SK-N-SH (cell line): Measurements from ENCODE around the gene CRYBG2.

Experiments used
- EP300 ChIP-seq, 2 experiments: IDR thresholded peaks; 2 replicates each; pipeline versions ENCODE4 v1.4.0 to v1.6.1; 2012; ENCODE audit warnings: borderline replicate concordance in 1 of 2, low read depth in 1 of 2, low read length in 1 of 2
- FOSL2 ChIP-seq: IDR thresholded peaks from 2 replicates; pipeline ENCODE4 v1.4.0; 2012; ENCODE audit warnings: low read depth, mild to moderate bottlenecking, moderate library complexity, borderline replicate concordance
- FOXM1 ChIP-seq: IDR thresholded peaks from 2 replicates; pipeline ENCODE4 v1.4.0; 2012; ENCODE audit warnings: low read depth, mild to moderate bottlenecking
- GABPA ChIP-seq: IDR thresholded peaks from 2 replicates; pipeline ENCODE4 v1.4.0; 2012; ENCODE audit warnings: low read depth, mild to moderate bottlenecking
- GATA2 ChIP-seq: sonication (generic); formaldehyde crosslinking; IDR thresholded peaks from 2 replicates; pipeline ENCODE4 v1.5.0; 2020; ENCODE audit warnings: mild to moderate bottlenecking, missing genetic modification reagents
- POLR2AphosphoS5 ChIP-seq: IDR thresholded peaks from 2 replicates; pipeline ENCODE4 v1.6.1; 2012; ENCODE audit warnings: low read depth, low read length
- RCOR1 ChIP-seq: fragments of 150-350 bp; IDR thresholded peaks from 2 replicates; pipeline ENCODE4 v1.6.1; 2017; ENCODE audit warnings: antibody characterized with exemption, low read length
- RFX5 ChIP-seq: IDR thresholded peaks from 2 replicates; pipeline ENCODE4 v1.6.1; 2012; ENCODE audit warnings: mild to moderate bottlenecking, improper control_type of control experiment, low read length
- RXRA ChIP-seq: IDR thresholded peaks from 2 replicates; pipeline ENCODE4 v1.4.0; 2012; ENCODE audit warnings: low read depth, mild to moderate bottlenecking, borderline replicate concordance
- TAF1 ChIP-seq: IDR thresholded peaks from 2 replicates; pipeline ENCODE4 v1.6.1; 2012; ENCODE audit warnings: low read depth, mild to moderate bottlenecking, low read length, moderate library complexity, borderline replicate concordance
- TF ChIP-seq, protein P1 (sequence below): fragments of 200-600 bp; sonication (generic); IDR thresholded peaks from 2 replicates; pipeline ENCODE4 v1.6.1; 2017; ENCODE audit warnings: antibody characterized with exemption, mild to moderate bottlenecking, moderate library complexity
- TF ChIP-seq, protein P2 (sequence below): fragments of 150-350 bp; IDR thresholded peaks from 2 replicates; pipeline ENCODE4 v1.6.1; 2017; ENCODE audit warnings: antibody characterized with exemption, low read length, low read depth, borderline replicate concordance
- TF ChIP-seq, protein P3 (sequence below): IDR thresholded peaks from 2 replicates; pipeline ENCODE4 v1.4.0; 2012; ENCODE audit warnings: low read depth, borderline replicate concordance
- TF ChIP-seq, protein P4 (sequence below): IDR thresholded peaks from 2 replicates; pipeline ENCODE4 v1.4.0; 2012; ENCODE audit warnings: low read depth

DNA sequence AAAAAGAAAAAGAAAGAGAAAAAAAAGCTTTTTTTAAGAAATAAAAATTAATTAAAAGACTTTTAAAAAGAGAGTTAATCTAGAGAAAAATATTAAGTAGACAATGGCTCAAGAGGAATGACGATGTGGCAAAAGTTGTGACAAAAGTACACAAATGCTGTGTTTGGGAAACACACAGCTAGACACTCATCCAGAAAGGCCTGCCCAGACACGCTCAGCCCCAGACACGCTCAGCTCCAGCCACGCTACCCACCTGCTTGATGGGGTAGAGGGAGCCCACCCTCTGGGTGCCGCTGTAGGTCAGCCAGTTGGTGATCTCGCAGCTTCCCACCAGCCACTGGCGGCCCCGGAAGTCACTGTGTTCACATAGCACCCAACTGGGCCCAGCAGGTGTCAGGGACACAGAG is 26.0 kb downstream of the CRYBG2 start:
- TF ChIP-seq TAF1 (no peak), EP300 (IDR thresholded peaks at IDR 0.05; ENCODE audit: borderline replicate concordance in 1 of 2, low read depth in 1 of 2, low read length in 1 of 2) (no peak), POLR2AphosphoS5 (no peak), GABPA (no peak), FOXM1 (no peak), RCOR1 (no peak), RXRA (no peak), FOSL2 (no peak), RFX5 (no peak), GATA2 (no peak)
- TF ChIP-seq, protein P1, sequence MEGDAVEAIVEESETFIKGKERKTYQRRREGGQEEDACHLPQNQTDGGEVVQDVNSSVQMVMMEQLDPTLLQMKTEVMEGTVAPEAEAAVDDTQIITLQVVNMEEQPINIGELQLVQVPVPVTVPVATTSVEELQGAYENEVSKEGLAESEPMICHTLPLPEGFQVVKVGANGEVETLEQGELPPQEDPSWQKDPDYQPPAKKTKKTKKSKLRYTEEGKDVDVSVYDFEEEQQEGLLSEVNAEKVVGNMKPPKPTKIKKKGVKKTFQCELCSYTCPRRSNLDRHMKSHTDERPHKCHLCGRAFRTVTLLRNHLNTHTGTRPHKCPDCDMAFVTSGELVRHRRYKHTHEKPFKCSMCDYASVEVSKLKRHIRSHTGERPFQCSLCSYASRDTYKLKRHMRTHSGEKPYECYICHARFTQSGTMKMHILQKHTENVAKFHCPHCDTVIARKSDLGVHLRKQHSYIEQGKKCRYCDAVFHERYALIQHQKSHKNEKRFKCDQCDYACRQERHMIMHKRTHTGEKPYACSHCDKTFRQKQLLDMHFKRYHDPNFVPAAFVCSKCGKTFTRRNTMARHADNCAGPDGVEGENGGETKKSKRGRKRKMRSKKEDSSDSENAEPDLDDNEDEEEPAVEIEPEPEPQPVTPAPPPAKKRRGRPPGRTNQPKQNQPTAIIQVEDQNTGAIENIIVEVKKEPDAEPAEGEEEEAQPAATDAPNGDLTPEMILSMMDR, result no peak
- TF ChIP-seq, protein P2, sequence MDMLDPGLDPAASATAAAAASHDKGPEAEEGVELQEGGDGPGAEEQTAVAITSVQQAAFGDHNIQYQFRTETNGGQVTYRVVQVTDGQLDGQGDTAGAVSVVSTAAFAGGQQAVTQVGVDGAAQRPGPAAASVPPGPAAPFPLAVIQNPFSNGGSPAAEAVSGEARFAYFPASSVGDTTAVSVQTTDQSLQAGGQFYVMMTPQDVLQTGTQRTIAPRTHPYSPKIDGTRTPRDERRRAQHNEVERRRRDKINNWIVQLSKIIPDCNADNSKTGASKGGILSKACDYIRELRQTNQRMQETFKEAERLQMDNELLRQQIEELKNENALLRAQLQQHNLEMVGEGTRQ, result no peak
- TF ChIP-seq, protein P3, sequence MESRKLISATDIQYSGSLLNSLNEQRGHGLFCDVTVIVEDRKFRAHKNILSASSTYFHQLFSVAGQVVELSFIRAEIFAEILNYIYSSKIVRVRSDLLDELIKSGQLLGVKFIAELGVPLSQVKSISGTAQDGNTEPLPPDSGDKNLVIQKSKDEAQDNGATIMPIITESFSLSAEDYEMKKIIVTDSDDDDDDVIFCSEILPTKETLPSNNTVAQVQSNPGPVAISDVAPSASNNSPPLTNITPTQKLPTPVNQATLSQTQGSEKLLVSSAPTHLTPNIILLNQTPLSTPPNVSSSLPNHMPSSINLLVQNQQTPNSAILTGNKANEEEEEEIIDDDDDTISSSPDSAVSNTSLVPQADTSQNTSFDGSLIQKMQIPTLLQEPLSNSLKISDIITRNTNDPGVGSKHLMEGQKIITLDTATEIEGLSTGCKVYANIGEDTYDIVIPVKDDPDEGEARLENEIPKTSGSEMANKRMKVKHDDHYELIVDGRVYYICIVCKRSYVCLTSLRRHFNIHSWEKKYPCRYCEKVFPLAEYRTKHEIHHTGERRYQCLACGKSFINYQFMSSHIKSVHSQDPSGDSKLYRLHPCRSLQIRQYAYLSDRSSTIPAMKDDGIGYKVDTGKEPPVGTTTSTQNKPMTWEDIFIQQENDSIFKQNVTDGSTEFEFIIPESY, result no peak
- TF ChIP-seq, protein P4, sequence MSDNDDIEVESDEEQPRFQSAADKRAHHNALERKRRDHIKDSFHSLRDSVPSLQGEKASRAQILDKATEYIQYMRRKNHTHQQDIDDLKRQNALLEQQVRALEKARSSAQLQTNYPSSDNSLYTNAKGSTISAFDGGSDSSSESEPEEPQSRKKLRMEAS, result no peak
